ENCODE measurements around the gene PRH2. TPM values are rescaled to one million over a fixed set of nuclear protein-coding genes. Genes with fewer than 3 reads are reported as not detected.

PRH2 gene
- total RNA-seq, result under 1 TPM in 2 of 7 donors, not detected in 5; 0.43 to 0.95 TPM
- under 1 TPM in 1 of 2 donors, not detected in 1; 0.28 TPM for polyA plus RNA-seq
- long read RNA-seq, donor 1, result 0 reads
- long read RNA-seq, donor 2, result 0 reads
- long read RNA-seq, donor 3, result 0 reads

- no peak for DNase-seq
- 95 to 98% (median 97%) methylated on average over 5 of the region's 5 CpGs for WGBS, 3 donors
- H3K4me3 ChIP-seq, result no peak within 1 kb of the TSS
- no peak for TF ChIP-seq POLR2A (IDR thresholded peaks at IDR 0.05)
- TF ChIP-seq CTCF (IDR thresholded peaks at IDR 0.05), result no peak
- TF ChIP-seq EP300 (IDR thresholded peaks at IDR 0.05), result no peak
- intact Hi-C loops (cut with DNase I), result no loop called here
- no peaks in the 10 kb centered on the region for H3K4me1 ChIP-seq (ENCODE audit: insufficient read depth)
- no peaks in the 10 kb centered on the region for H3K36me3 ChIP-seq
- H3K27ac ChIP-seq, result no peak within 1 kb of the TSS
- H3K9me3 ChIP-seq, result no peaks in the 10 kb centered on the region
- H3K27me3 ChIP-seq, result no peaks in the 10 kb centered on the region
Measured at GRCh38 chr12:10928746-10929286, at the start of gene PRH2. Gene PRH2 (plus strand): TSS chr12:10929236. CDS start chr12:10929274, 38 bp downstream.

- H3K4me1 ChIP-seq (ENCODE audit: insufficient read depth), result no peaks in the 10 kb centered on the region
- no peaks in the 10 kb centered on the region for H3K9me3 ChIP-seq
- no peaks in the 10 kb centered on the region for H3K27me3 ChIP-seq
- no peak within 1 kb of the TSS for H3K27ac ChIP-seq
- H3K36me3 ChIP-seq, result no peaks in the 10 kb centered on the region
- no peak within 1 kb of the TSS for H3K4me3 ChIP-seq
- 91 to 95% (median 93%) methylated on average over 6 of the region's 6 CpGs for WGBS, 3 donors
- no peak for DNase-seq
- intact Hi-C loops (cut with DNase I), result no loop called here
- TF ChIP-seq CTCF (IDR thresholded peaks at IDR 0.05), result no peak
- TF ChIP-seq POLR2A (IDR thresholded peaks at IDR 0.05), result no peak
- TF ChIP-seq EP300 (IDR thresholded peaks at IDR 0.05), result no peak
Measured at GRCh38 chr12:10884086-10884725, 44.8 kb upstream of the PRH2 start, which contains the start of gene PRH1. Gene PRH1 (minus strand): TSS chr12:10884255. CDS start chr12:10884217, 38 bp downstream.

GRCh38 chr12:10889226-10889625 is 39.8 kb upstream of the PRH2 start:
- no peak for DNase-seq
- no peak overlapping the region for H3K27ac ChIP-seq
- H3K9me3 ChIP-seq, result no peaks in the 10 kb centered on the region
- no peak for TF ChIP-seq EP300 (IDR thresholded peaks at IDR 0.05)
- TF ChIP-seq CTCF (IDR thresholded peaks at IDR 0.05), result no peak
- no peak for TF ChIP-seq POLR2A (IDR thresholded peaks at IDR 0.05)
- H3K27me3 ChIP-seq, result no peaks in the 10 kb centered on the region
- H3K36me3 ChIP-seq, result no peaks in the 10 kb centered on the region
- H3K4me3 ChIP-seq, result no peak overlapping the region
- H3K4me1 ChIP-seq (ENCODE audit: insufficient read depth), result no peaks in the 10 kb centered on the region
- intact Hi-C loops (cut with DNase I), result no loop called here

GRCh38 chr12:10891937-10892336 is 37.1 kb upstream of the PRH2 start:
- H3K27me3 ChIP-seq, result no peaks in the 10 kb centered on the region
- intact Hi-C loops (cut with DNase I), result no loop called here

More at GRCh38 chr12:10891937-10892336, 37.1 kb upstream of the PRH2 start:
- H3K36me3 ChIP-seq, result no peaks in the 10 kb centered on the region
- TF ChIP-seq EP300 (IDR thresholded peaks at IDR 0.05) (no peak), POLR2A (IDR thresholded peaks at IDR 0.05) (no peak), CTCF (IDR thresholded peaks at IDR 0.05) (no peak)
- no peak for DNase-seq
- no peak overlapping the region for H3K4me3 ChIP-seq
- WGBS, 3 donors, result 95 to 99% (median 96%) methylated on average over 2 of the region's 2 CpGs
- no peak overlapping the region for H3K27ac ChIP-seq
- H3K9me3 ChIP-seq, result no peaks in the 10 kb centered on the region
- no peaks in the 10 kb centered on the region for H3K4me1 ChIP-seq (ENCODE audit: insufficient read depth)
